IPS DF 6.9 (cell line): ENCODE results near the gene TSPAN9.

Experiments
- DNase-seq: peaks from one replicate; pipeline ENCODE4 v3.0.0-alpha.2; 2013; ENCODE audit warnings: low read depth, low spot score
- H3K27ac ChIP-seq: one replicate; pipeline ENCODE4 v1.5.1; 2013; ENCODE audit warnings: low read length, control low read depth
- H3K27me3 ChIP-seq: 2 replicates; pipeline ENCODE4 v1.6.1; 2013; ENCODE audit warnings: mild to moderate bottlenecking, low read length; ENCODE audit not compliant: control insufficient read depth, insufficient read depth
- H3K36me3 ChIP-seq: 2 replicates; pipeline ENCODE4 v1.6.1; 2013; ENCODE audit warnings: low read length; ENCODE audit not compliant: control insufficient read depth, insufficient read depth
- H3K4me1 ChIP-seq: 2 replicates; pipeline ENCODE4 v1.6.1; 2013; ENCODE audit warnings: low read length; ENCODE audit not compliant: control insufficient read depth, insufficient read depth
- H3K4me3 ChIP-seq: 2 replicates; pipeline ENCODE4 v1.5.1; 2013; ENCODE audit warnings: mild to moderate bottlenecking, low read length
- H3K9me3 ChIP-seq: 2 replicates; pipeline ENCODE4 v1.6.1; 2013; ENCODE audit warnings: low read length, inconsistent platforms; ENCODE audit not compliant: control insufficient read depth, insufficient read depth
- WGBS: extraction: QIAGEN DNeasy Blood & Tissue Kit; methylation state at CpG from one replicate; pipeline ENCODE4 v1.1.7; 2013; ENCODE audit warnings: mixed read lengths, missing lambda C conversion rate; ENCODE audit not compliant: insufficient read length, insufficient coverage; 5-methylcytosine and 5-hydroxymethylcytosine counted together

Gene TSPAN9

DNA sequence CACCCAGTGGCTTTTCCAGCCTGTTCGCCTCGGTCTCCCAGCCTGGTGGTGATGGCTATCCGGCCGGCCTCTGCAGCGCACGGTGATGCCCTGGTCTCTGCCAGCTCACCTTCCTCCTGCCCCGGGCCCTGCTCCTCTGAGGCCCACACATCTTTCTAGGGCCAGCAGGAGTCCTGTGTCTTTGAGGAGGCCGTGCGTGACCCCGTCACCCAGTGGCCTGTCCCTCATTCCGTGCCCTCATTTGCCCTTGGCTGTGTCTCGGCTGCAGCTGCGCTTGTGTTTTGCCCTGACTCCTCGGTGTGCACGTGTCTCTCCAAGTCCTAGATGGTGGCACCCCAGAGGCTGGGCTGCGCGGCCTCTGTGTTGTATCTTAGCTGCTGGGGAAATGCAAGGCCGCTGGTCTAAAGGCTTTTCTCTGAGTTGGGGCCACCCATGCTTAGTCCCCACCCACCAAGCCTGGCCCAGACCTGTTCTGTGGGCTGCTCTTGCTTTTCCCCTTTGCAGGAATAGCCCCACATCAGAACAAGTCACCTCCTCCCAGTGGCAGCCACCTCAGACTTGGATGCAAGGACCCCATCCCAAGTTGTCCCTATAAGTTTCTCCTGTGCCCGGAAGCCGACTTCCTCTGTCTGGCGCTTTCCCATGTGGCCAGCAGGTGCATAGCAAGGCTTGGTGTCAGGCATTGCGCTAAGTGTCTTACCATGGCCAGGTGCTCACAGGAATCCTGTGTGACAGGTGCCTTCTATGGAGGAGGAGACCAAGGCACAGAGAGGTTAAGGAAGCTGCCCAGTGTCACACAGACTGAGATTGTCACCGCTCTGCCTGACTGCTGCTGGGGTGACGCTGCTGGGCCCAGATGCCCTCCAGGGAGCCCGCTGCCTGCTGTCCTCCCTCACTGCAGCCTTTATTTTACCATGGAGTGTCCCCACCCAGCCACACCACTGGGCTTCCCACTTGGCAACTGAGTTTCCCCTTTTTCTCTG is 64.5 kb downstream of the TSPAN9 start:
- DNase-seq, result no peak
- Histone ChIP-seq H3K27me3 (no peaks in the 10 kb centered on the region), H3K9me3 (no peaks in the 10 kb centered on the region), H3K4me3 (no peak overlapping the region), H3K4me1 (peaks cover 13% of the 10 kb centered on the region), H3K36me3 (no peaks in the 10 kb centered on the region; the same call in 1 of the 2 replicates), H3K27ac (no peak overlapping the region)
- no CpG with 5 or more reads among the region's 25 CpGs for WGBS

DNA sequence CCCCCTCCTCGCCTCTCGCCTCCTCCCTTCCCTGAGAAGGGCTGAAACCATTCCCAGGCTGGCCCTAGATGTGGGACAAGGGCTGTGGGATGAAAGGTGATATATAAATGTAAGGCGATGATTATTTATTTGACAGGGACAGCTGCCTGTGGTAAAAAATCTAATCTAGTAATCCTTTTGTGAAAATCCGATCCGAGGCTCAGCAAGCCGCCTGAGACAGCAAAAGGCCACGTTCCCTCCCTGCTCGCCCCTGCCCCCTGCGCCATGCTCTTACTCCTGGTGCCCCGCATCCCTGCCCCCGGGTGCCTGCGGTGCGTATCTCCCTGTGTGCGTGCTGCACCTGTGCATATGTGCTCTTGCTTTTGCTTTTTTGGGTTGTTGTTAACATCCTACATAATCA is 65.2 kb downstream of the TSPAN9 start:
- no peaks in the 10 kb centered on the region for H3K9me3 ChIP-seq
- DNase-seq, result no peak
- H3K4me3 ChIP-seq, result no peak overlapping the region
- H3K36me3 ChIP-seq, result no peaks in the 10 kb centered on the region; the same call in 1 of the 2 replicates
- peaks cover 10% of the 10 kb centered on the region for H3K4me1 ChIP-seq
- no CpG with 5 or more reads among the region's 14 CpGs for WGBS
- H3K27me3 ChIP-seq, result no peaks in the 10 kb centered on the region
- H3K27ac ChIP-seq, result no peak overlapping the region

DNA sequence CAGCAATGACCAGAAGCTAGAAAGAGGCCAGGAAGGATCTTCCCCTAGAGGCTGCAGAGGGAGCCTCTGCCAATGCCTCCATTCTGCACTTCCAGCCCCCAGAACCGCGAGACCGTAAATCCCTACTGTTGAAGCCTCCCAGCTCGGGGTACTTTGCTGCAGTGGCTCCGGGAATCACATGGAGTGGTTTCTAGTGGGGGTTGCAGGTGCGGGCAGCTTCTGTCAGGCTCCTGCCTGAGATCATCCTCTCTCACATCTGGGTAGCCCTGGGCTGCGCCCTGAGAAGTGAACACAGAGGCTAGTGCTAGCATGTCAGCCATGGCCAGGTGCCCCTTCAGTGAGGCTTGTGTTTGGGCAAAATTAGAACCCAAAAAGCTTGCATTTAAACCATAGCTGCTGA is 67.3 kb downstream of the TSPAN9 start:
- DNase-seq, result no peak
- WGBS, result no CpG with 5 or more reads among the region's 7 CpGs
- H3K4me1 ChIP-seq, result peaks cover 5% of the 10 kb centered on the region; the same call in 1 of the 2 replicates
- H3K27ac ChIP-seq, result no peak overlapping the region
- H3K4me3 ChIP-seq, result no peak overlapping the region
- H3K27me3 ChIP-seq, result no peaks in the 10 kb centered on the region
- H3K9me3 ChIP-seq, result no peaks in the 10 kb centered on the region
- H3K36me3 ChIP-seq, result no peaks in the 10 kb centered on the region; the same call in 1 of the 2 replicates

DNA sequence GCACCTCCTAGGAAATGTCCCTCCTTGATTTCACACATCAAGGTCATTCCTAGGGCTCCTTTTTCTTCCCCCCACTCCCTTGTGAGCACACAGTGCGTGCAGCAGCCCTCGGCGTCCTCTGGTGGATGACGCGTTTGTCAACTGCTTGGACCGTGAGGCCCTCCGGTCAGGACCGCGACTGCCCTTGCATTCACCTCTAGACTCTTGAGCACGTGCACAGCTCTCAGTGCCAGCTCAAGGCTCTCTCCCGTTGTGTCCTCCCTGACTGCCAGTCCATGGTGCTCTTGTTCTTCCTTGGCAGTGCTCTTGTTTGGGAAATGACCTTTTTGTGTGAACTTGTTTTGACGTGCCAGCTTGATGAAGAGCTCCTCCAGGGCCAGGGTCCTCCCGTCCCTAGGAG is 67.9 kb downstream of the TSPAN9 start:
- no CpG with 5 or more reads among the region's 13 CpGs for WGBS
- Histone ChIP-seq H3K36me3 (no peaks in the 10 kb centered on the region; the same call in 1 of the 2 replicates), H3K4me3 (no peak overlapping the region), H3K9me3 (no peaks in the 10 kb centered on the region), H3K27ac (no peak overlapping the region), H3K27me3 (no peaks in the 10 kb centered on the region), H3K4me1 (peaks cover 4% of the 10 kb centered on the region; the same call in 1 of the 2 replicates)
- DNase-seq, result no peak

DNA sequence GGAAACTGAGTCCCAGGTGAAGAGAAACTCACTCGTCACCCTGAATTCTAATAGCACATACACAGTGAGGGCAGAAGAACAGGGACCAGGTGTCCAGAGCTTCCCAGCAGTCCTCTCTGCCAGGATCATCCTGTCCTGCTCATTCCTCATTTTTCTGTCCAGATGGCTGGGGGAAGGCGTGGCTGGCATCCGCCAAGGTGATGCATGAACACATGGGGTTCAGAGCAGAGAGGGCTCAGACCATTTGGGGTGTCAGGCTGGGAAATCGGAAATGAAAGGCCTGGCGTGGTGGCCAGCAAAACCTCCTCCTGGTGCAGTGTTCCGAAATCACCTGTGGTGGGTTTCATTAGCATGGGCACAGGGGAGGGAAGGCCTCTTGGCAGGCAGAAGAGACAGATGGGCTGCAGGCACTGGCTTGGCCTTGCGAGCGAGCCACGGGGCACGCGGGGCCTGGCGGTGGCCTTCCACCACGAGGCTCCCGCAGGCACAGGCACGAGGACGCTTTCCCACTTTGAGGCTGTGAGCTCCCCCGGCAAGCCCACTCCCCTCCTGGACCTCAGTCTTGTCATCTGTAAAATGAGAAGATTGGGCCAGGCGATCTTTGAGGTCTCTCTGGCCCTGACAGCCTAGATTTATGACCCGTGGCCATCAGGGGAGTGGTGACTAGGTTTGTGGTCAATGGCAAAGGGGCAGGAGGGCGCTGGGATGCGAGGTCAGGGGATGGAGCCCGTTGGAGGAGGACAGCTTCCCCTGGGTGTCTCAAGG is 68.5 kb downstream of the TSPAN9 start:
- Histone ChIP-seq H3K27me3 (no peaks in the 10 kb centered on the region), H3K4me1 (peaks cover 6% of the 10 kb centered on the region; the same call in 1 of the 2 replicates), H3K27ac (no peak overlapping the region), H3K36me3 (no peaks in the 10 kb centered on the region; the same call in 1 of the 2 replicates), H3K4me3 (no peak overlapping the region), H3K9me3 (no peaks in the 10 kb centered on the region)
- DNase-seq, result no peak
- no CpG with 5 or more reads among the region's 22 CpGs for WGBS

DNA sequence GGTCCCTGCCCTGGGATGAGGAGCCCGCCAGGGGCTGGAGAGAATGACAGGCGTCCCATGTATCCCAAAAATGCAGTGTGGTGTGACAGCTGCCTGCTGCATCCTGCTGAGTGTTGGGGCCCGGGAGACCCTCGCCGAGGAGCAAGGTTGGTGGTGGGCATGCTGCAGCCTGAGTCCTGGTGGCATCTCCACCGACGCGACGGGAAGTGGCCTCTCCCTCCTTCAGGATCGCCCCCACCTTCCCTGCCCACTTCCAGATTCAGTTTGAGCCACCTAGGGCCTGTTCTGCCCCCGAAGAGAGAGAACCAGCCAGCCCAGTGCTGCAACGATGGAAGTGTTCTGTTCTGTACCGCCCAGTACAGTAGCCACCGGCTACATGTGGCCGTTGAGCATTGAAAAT is 70.1 kb downstream of the TSPAN9 start:
- no CpG with 5 or more reads among the region's 15 CpGs for WGBS
- no peak for DNase-seq
- no peaks in the 10 kb centered on the region; the same call in 1 of the 2 replicates for H3K36me3 ChIP-seq
- H3K4me3 ChIP-seq, result no peak overlapping the region
- H3K9me3 ChIP-seq, result no peaks in the 10 kb centered on the region
- peaks cover 12% of the 10 kb centered on the region for H3K4me1 ChIP-seq
- H3K27me3 ChIP-seq, result no peaks in the 10 kb centered on the region
- no peak overlapping the region for H3K27ac ChIP-seq

DNA sequence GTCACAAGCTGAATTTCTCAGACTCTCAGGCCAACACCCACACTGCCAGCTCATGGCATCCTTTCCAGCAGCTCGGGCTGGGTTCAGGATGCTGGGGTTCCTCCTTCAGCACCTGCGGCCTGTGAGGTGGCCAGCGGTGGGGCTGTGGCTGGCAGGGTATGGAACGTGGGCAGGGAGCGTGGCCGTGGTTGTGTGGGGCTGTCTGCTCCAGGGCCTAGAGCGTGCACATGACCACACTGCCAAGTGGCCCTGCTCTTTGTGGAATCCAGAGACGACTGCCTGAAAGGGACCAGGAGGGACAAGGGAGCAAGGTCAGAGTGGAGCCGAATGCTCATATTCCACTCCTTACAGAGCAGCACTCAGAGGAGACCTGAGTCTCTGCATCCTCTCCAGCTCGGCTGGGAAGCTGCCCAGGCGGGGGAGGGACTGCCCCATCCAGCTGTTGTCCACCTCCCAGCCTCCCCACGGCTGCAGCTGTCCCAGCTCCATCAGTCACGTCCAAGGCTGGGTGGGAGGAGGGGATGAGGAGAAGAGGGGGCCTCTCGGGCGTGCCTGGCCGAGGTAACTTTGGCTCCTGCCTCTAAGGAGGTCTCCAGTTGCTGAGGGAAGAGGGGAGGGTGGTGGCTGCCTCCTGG is 71.3 kb downstream of the TSPAN9 start:
- Histone ChIP-seq H3K27me3 (no peaks in the 10 kb centered on the region), H3K4me3 (no peak overlapping the region), H3K36me3 (no peaks in the 10 kb centered on the region), H3K4me1 (peaks cover 13% of the 10 kb centered on the region), H3K9me3 (no peaks in the 10 kb centered on the region), H3K27ac (no peak overlapping the region)
- no peak for DNase-seq
- no CpG with 5 or more reads among the region's 16 CpGs for WGBS

DNA sequence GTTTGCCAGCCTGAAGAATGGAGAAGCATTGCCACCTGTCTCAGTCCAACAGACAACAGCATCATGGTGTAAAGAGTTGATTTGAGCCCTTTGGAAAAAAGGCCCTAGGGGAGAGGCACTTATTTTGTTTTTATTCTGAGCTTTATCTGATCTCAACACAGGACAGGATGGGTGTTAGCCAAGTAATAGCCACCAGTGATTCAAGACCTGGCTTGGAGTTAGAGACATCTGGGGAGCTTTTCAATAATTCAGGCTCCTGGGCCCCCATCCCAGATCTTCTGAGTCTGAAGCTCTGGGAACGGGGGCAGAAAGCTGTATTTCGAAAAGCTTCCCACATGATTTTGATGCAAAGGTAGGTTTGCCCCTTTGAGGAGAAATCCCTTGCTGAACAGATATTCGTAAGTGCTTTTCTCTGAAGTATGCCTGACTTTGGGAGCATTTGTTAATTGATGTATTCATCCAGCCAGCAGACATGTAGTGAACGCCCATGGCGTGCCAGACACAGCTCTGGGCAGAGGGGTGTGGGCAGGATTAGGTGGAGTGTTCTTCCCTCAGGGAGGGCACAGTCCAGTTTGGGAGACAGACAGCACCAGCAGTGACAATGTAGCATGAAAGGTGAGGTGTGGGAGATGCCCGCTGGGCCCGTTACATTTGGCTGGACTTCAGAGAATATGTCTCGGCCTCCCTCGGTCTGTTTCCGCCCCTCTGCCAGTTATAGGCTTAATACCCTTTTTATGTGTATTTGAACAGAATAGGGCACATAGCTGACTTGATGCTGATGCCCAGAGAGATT is 72.5 kb downstream of the TSPAN9 start:
- no CpG with 5 or more reads among the region's 10 CpGs for WGBS

DNA sequence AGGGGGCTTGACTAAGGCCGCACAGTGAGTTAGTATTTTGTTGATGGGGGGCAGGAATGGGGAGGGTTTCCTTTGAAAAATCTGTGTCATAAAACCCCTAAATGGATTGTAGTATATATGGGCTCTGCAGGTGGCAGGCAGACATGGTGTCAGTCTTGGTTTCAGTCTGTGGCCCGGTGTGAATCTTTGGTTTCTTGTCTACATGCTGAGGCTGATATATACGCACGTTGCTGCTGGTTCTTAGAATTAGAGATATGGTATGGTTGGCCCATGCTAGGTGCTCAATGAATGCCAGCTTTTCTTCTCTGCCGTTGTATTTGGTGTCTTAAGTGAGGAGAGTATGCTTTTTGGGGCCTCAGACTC is 73.1 kb downstream of the TSPAN9 start:
- Histone ChIP-seq H3K4me3 (no peak overlapping the region), H3K27ac (no peak overlapping the region), H3K9me3 (no peaks in the 10 kb centered on the region), H3K27me3 (no peaks in the 10 kb centered on the region), H3K36me3 (no peaks in the 10 kb centered on the region), H3K4me1 (peaks cover 13% of the 10 kb centered on the region)
- no peak for DNase-seq
- WGBS, result no CpG with 5 or more reads among the region's 5 CpGs

More for the DNA sequence above, 72.5 kb downstream of the TSPAN9 start:
- Histone ChIP-seq H3K27me3 (no peaks in the 10 kb centered on the region), H3K4me3 (no peak overlapping the region), H3K9me3 (no peaks in the 10 kb centered on the region), H3K36me3 (no peaks in the 10 kb centered on the region), H3K4me1 (peaks cover 13% of the 10 kb centered on the region), H3K27ac (no peak overlapping the region)
- no peak for DNase-seq
